ENCODE measurements around the gene PAPPA.

The PAPPA gene

GRCh38 chr9:116233160-116233530 is 79.6 kb downstream of the PAPPA start:
- DNase-seq, result no peak

- DNase-seq, result peak; percentile 91
Measured at GRCh38 chr9:116234081-116234480, 80.5 kb downstream of the PAPPA start.

- DNase-seq, result no peak
Measured at GRCh38 chr9:116236979-116237378, 83.4 kb downstream of the PAPPA start.

- DNase-seq, result no peak
Measured at GRCh38 chr9:116237456-116237855, 83.9 kb downstream of the PAPPA start.

GRCh38 chr9:116238225-116238624 is 84.6 kb downstream of the PAPPA start:
- peak; percentile 72 for DNase-seq

GRCh38 chr9:116238776-116239340 is 85.3 kb downstream of the PAPPA start:
- DNase-seq, result no peak

GRCh38 chr9:116243708-116244107 is 90.1 kb downstream of the PAPPA start:
- no peak for DNase-seq

- DNase-seq, result no peak
Measured at GRCh38 chr9:116247284-116247683, 93.7 kb downstream of the PAPPA start.

- DNase-seq, result no peak
Measured at GRCh38 chr9:116247791-116248374, 94.3 kb downstream of the PAPPA start.

- DNase-seq, result no peak
Measured at GRCh38 chr9:116250891-116251290, 97.3 kb downstream of the PAPPA start.

GRCh38 chr9:116251366-116251765 is 97.8 kb downstream of the PAPPA start:
- no peak for DNase-seq

- DNase-seq, result no peak
Measured at GRCh38 chr9:116260531-116260930, 106.9 kb downstream of the PAPPA start.

- DNase-seq, result no peak
Measured at GRCh38 chr9:116262448-116262847, 108.9 kb downstream of the PAPPA start.

- no peak for DNase-seq
Measured at GRCh38 chr9:116264361-116264760, 110.8 kb downstream of the PAPPA start.

GRCh38 chr9:116267021-116267420 is 113.4 kb downstream of the PAPPA start:
- DNase-seq, result no peak

- DNase-seq, result no peak
Measured at GRCh38 chr9:116269250-116269649, 115.7 kb downstream of the PAPPA start.

GRCh38 chr9:116270546-116270945 is 117.0 kb downstream of the PAPPA start:
- no peak for DNase-seq

GRCh38 chr9:116271340-116271739 is 117.7 kb downstream of the PAPPA start:
- no peak for DNase-seq

- DNase-seq, result no peak
Measured at GRCh38 chr9:116271991-116272390, 118.4 kb downstream of the PAPPA start.

- DNase-seq, result no peak
Measured at GRCh38 chr9:116274293-116274692, 120.7 kb downstream of the PAPPA start.

GRCh38 chr9:116275418-116276195 is 122.0 kb downstream of the PAPPA start:
- no peak for DNase-seq

GRCh38 chr9:116276196-116276493 is 122.6 kb downstream of the PAPPA start:
- DNase-seq, result no peak

GRCh38 chr9:116276651-116277121 is 123.1 kb downstream of the PAPPA start:
- DNase-seq, result no peak

- no peak for DNase-seq
Measured at GRCh38 chr9:116278326-116278725, 124.7 kb downstream of the PAPPA start.

- no peak for DNase-seq
Measured at GRCh38 chr9:116279230-116279629, 125.6 kb downstream of the PAPPA start.
